Central memory CD8-positive, alpha-beta T cell (primary cell): ENCODE results near the gene WNK3.
A peak's percentile ranks its signal among the peaks of the same experiment; 100 is the strongest.
"Not testable (repeated sequence)": the region's sequence is repeated elsewhere in the genome, so short reads cannot be mapped to it uniquely, and the experiment has no call there.

ENCODE experiments used
- ATAC-seq: fragments of 150-1000 bp; cut with Tn5 transposase; replicated peaks from 2 replicates; pipeline ENCODE4 v1.10.0; 2022; ENCODE audit warnings: mild to moderate bottlenecking, moderate FRiP score, moderate number of reproducible peaks; ENCODE audit not compliant: poor library complexity, severe bottlenecking; ENCODE audit errors: extremely low read depth
- DNase-seq, 2 donors: peaks; one replicate each; pipeline ENCODE4 v3.0.0; 2021; ENCODE audit warnings: low spot score in 2 of 2
- H3K27ac Mint-ChIP-seq: one replicate; pipeline ENCODE4 v1.8.0; 2022; ENCODE audit warnings: low read depth, mild to moderate bottlenecking, moderate library complexity, mixed read lengths
- H3K27me3 Mint-ChIP-seq: one replicate; pipeline ENCODE4 v1.8.0; 2022; ENCODE audit warnings: mixed read lengths
- H3K36me3 Mint-ChIP-seq: one replicate; pipeline ENCODE4 v1.8.0; 2022; ENCODE audit warnings: mild to moderate bottlenecking, moderate library complexity, mixed read lengths; ENCODE audit not compliant: insufficient read depth
- H3K4me1 Mint-ChIP-seq: one replicate; pipeline ENCODE4 v1.8.0; 2022; ENCODE audit warnings: mixed read lengths
- H3K4me3 Mint-ChIP-seq: one replicate; pipeline ENCODE4 v1.8.0; 2022; ENCODE audit warnings: mild to moderate bottlenecking, moderate library complexity, mixed read lengths
- H3K9me3 Mint-ChIP-seq: one replicate; pipeline ENCODE4 v1.8.0; 2022; ENCODE audit warnings: mixed read lengths

The WNK3 gene

DNA sequence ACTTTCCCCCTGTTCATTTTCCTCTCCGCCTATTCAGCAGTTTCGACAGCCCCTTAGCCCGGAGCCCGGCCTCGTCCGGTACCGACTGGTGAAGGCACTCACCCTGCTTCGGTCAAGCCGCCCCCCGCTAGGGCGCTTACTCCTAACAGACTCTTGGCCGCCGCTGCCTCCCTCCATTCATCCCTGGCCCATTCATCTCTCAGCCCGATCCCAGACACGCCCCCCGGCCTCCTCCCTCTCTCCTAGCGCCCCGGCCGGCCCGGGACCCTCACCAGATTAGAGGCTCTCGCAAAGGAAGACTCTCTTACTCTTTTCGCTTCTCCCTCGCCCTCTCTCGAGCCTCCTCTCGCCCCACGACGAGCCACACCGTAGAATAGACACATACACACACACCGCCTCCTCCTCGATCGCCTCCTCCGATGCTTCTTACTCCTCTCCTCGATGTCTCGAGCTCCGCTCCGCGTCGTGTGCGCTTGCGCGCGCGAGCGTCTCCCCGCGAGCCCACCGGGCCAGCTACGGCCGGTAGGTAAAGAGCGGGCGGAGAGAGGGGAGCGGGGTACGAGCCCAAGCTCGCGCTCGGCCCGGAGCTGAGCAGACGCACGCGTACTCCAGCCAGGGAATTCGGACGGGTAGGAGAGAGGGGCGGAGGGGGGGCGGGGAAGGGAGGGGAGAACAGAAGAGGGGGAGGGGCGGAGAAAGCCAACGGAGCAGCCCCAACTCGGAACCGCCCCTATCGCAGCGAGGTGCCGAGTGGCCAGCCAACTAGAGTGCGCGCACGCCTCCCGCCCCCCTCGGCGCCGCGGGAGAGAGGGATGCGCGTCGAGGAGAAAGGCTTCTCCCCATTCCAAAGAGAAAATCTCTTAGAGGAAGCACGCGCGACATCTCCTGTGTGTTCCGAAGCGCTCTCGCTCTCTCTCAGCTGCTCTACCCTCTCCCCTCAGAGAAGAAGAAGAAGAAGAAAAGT is at the start of gene WNK3:
Gene WNK3 (minus strand): TSS at position 633 of the 964 bp plus-strand sequence.
- ATAC-seq (peak; percentile 43), DNase-seq (no peak)
- peaks cover 51% of the 10 kb centered on the region for H3K27me3 Mint-ChIP-seq
- peaks cover 13% of the 10 kb centered on the region for H3K4me1 Mint-ChIP-seq
- no peaks in the 10 kb centered on the region for H3K9me3 Mint-ChIP-seq
- peak within 1 kb of the TSS; percentile 76 for H3K4me3 Mint-ChIP-seq
- no peak within 1 kb of the TSS for H3K27ac Mint-ChIP-seq
- no peaks in the 10 kb centered on the region for H3K36me3 Mint-ChIP-seq

GRCh38 chrX:54407266-54407665 is 49.4 kb upstream of the WNK3 start:
- peaks cover 7% of the 10 kb centered on the region for H3K4me1 Mint-ChIP-seq
- DNase-seq (no peak), ATAC-seq (no peak)
- no peaks in the 10 kb centered on the region for H3K9me3 Mint-ChIP-seq
- H3K27me3 Mint-ChIP-seq, result peaks cover 37% of the 10 kb centered on the region
- no peak overlapping the region for H3K4me3 Mint-ChIP-seq
- H3K36me3 Mint-ChIP-seq, result peaks cover 4% of the 10 kb centered on the region
- no peak overlapping the region for H3K27ac Mint-ChIP-seq

GRCh38 chrX:54397113-54397512 is 39.3 kb upstream of the WNK3 start:
- no peaks in the 10 kb centered on the region for H3K4me1 Mint-ChIP-seq
- H3K9me3 Mint-ChIP-seq, result no peaks in the 10 kb centered on the region
- no peak overlapping the region for H3K4me3 Mint-ChIP-seq
- ATAC-seq, result no peak
- no peaks in the 10 kb centered on the region for H3K36me3 Mint-ChIP-seq
- DNase-seq, result no peak
- no peak overlapping the region for H3K27ac Mint-ChIP-seq
- H3K27me3 Mint-ChIP-seq, result peaks cover 9% of the 10 kb centered on the region

DNA sequence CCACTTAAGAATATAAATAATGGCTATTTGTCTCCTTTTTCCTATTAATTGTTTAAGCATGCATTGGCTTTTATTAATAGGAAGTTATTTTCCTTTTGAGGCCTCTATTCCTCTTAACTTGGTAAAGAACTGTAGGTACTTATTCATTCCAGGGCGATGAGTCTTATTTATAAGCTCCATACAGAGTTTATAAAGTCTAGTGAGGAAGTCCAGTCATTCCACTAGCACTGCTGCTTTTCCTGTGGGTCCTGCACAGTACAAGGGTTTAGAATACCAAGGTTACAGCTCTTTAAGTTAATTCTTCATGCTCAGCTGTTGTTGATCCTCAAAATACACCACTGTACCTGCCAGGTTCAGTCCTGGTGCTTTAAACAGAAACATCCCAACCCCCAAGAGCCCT is 28.5 kb upstream of the WNK3 start:
- no peak overlapping the region for H3K4me3 Mint-ChIP-seq
- H3K4me1 Mint-ChIP-seq, result no peaks in the 10 kb centered on the region
- H3K27me3 Mint-ChIP-seq, result no peaks in the 10 kb centered on the region
- H3K9me3 Mint-ChIP-seq, result no peaks in the 10 kb centered on the region
- no peaks in the 10 kb centered on the region for H3K36me3 Mint-ChIP-seq
- ATAC-seq (no peak), DNase-seq (no peak)
- H3K27ac Mint-ChIP-seq, result no peak overlapping the region

DNA sequence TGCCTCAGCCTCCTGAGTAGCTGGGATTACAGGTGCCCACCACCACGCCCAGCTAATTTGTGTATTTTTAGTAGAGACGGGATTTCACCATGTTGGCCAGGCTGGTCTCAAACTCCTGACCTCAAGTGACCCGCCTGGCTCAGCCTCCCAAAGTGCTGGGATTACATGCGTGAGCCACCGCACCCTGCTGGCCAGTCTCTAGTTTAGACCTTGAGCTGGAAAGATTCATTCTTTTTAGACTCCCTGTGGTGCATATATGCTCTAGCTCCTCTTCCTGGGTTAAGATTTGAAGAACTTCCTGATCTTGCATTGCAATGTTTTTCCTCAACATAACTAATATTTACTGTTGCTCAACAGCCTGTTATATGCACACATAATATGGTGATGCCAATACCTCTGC is 26.8 kb upstream of the WNK3 start:
- H3K27ac Mint-ChIP-seq, H3K4me1 Mint-ChIP-seq, H3K36me3 Mint-ChIP-seq, H3K27me3 Mint-ChIP-seq, ATAC-seq, DNase-seq, H3K9me3 Mint-ChIP-seq, H3K4me3 Mint-ChIP-seq: not testable (repeated sequence)

DNA sequence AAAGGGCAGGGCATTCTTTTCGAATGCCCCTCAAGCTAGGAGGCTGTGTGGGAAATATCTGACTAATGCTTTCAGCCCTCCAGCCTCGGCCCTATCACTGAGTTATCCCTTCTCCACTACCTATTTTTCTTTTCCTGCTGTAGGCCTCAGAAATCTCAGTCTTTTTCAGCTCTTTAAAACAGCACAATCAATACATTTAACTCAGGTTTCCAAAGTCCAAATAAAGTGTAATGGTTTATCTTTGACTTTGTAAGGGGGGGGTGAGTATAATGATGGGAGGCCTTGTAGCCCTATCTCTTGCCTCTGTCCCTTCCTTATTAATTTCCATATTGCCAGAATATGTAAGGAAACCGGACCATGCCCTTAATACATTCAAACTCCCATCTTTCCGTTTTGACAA is 1.6 kb upstream of the WNK3 start:
- H3K4me1 Mint-ChIP-seq, result peaks cover 13% of the 10 kb centered on the region
- peaks cover 51% of the 10 kb centered on the region for H3K27me3 Mint-ChIP-seq
- no peaks in the 10 kb centered on the region for H3K36me3 Mint-ChIP-seq
- H3K4me3 Mint-ChIP-seq, result peak overlapping the region; percentile 76
- no peak for DNase-seq
- no peak for ATAC-seq
- H3K9me3 Mint-ChIP-seq, result no peaks in the 10 kb centered on the region
- H3K27ac Mint-ChIP-seq, result no peak overlapping the region

GRCh38 chrX:54358424-54359211 is 772 bp upstream of the WNK3 start:
- ATAC-seq, result no peak
- DNase-seq, result no peak
- Mint-ChIP-seq H3K27ac (no peak overlapping the region), H3K9me3 (no peaks in the 10 kb centered on the region), H3K4me3 (peak overlapping the region; percentile 76), H3K27me3 (peaks cover 51% of the 10 kb centered on the region), H3K4me1 (peaks cover 13% of the 10 kb centered on the region), H3K36me3 (no peaks in the 10 kb centered on the region)

DNA sequence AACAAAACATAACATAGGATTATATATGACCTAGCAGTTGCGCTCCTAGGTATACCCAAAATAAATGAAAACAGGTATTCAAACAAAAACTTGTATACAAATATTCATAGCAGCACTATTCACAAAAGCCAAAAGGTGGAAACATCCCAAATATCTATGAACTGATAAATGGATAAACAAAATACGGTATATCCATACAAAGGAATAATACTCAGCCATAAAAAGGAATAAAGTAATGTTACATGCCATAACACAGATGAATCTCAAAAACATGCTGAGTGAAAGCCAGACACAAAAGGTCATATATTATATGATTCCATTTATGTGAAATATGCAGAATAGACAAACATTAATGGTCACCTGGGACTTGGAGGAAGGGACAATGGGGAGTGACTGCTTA is 5.2 kb downstream of the WNK3 start:
- H3K27ac Mint-ChIP-seq, result no peak overlapping the region
- no peaks in the 10 kb centered on the region for H3K9me3 Mint-ChIP-seq
- ATAC-seq, result no peak
- no peaks in the 10 kb centered on the region for H3K36me3 Mint-ChIP-seq
- H3K4me3 Mint-ChIP-seq, result no peak overlapping the region
- H3K27me3 Mint-ChIP-seq, result peaks cover 21% of the 10 kb centered on the region
- DNase-seq, result no peak
- H3K4me1 Mint-ChIP-seq, result peaks cover 10% of the 10 kb centered on the region

GRCh38 chrX:54337383-54337782 is 20.5 kb downstream of the WNK3 start:
- not testable (repeated sequence) for H3K4me3 Mint-ChIP-seq, H3K27me3 Mint-ChIP-seq, ATAC-seq, H3K27ac Mint-ChIP-seq, H3K4me1 Mint-ChIP-seq, DNase-seq, H3K36me3 Mint-ChIP-seq, H3K9me3 Mint-ChIP-seq

- no peaks in the 10 kb centered on the region for H3K9me3 Mint-ChIP-seq
- H3K27ac Mint-ChIP-seq, result no peak overlapping the region
- no peaks in the 10 kb centered on the region for H3K4me1 Mint-ChIP-seq
- H3K36me3 Mint-ChIP-seq, result peaks cover 1% of the 10 kb centered on the region
- no peak for DNase-seq
- no peak for ATAC-seq
- H3K27me3 Mint-ChIP-seq, result no peaks in the 10 kb centered on the region
- no peak overlapping the region for H3K4me3 Mint-ChIP-seq
Observed at GRCh38 chrX:54325077-54325476, 32.8 kb downstream of the WNK3 start.

GRCh38 chrX:54320067-54320466 is 37.8 kb downstream of the WNK3 start:
- no peak overlapping the region for H3K4me3 Mint-ChIP-seq
- DNase-seq, result no peak
- H3K27me3 Mint-ChIP-seq, result no peaks in the 10 kb centered on the region
- no peak for ATAC-seq
- H3K4me1 Mint-ChIP-seq, result no peaks in the 10 kb centered on the region
- H3K36me3 Mint-ChIP-seq, result peaks cover 1% of the 10 kb centered on the region
- H3K27ac Mint-ChIP-seq, result no peak overlapping the region
- no peaks in the 10 kb centered on the region for H3K9me3 Mint-ChIP-seq

DNA sequence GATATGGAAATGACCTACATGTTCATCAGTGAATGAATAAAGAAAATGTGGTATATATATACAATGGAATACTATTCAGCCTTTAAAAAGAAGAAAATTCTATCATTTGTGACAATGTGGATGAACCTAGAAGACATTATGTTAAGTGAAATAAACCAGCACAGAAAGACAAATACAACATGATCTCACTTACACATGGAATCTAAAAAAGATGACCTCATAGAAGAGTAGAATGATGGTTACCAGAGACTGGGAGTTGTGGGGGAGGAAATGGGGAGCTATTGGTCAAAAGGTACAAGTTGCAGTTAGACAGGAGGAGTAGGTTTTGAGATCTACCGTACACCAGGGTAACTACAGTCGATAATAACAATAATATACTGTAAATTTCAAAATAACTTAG is 51.5 kb downstream of the WNK3 start:
- no peaks in the 10 kb centered on the region for H3K36me3 Mint-ChIP-seq
- DNase-seq, result no peak

GRCh38 chrX:54301516-54301915 is 56.3 kb downstream of the WNK3 start:
- no peak for DNase-seq
- Mint-ChIP-seq H3K36me3 (no peaks in the 10 kb centered on the region), H3K4me3 (no peak overlapping the region), H3K27ac (no peak overlapping the region), H3K9me3 (no peaks in the 10 kb centered on the region), H3K4me1 (no peaks in the 10 kb centered on the region), H3K27me3 (no peaks in the 10 kb centered on the region)
- no peak for ATAC-seq

More for the DNA sequence above, 51.5 kb downstream of the WNK3 start:
- Mint-ChIP-seq H3K4me3 (no peak overlapping the region), H3K27ac (no peak overlapping the region), H3K9me3 (no peaks in the 10 kb centered on the region), H3K4me1 (no peaks in the 10 kb centered on the region), H3K27me3 (no peaks in the 10 kb centered on the region)
- no peak for ATAC-seq
